ENCODE results near the gene FAM240A.
"Not testable (repeated sequence)": the region's sequence is repeated elsewhere in the genome, so short reads cannot be mapped to it uniquely, and the experiment has no call there.

FAM240A gene

GRCh38 chr3:46573701-46574100 is 38.6 kb upstream of the FAM240A start:
- H3K4me3 ChIP-seq (replicated peaks in 1 of 2; ENCODE audit: low read depth in 2 of 2, low read length in 2 of 2), result no peak overlapping the region

GRCh38 chr3:46574243-46574646 is 38.1 kb upstream of the FAM240A start:
- no peak for DNase-seq (ENCODE audit: low read depth in 2 of 2)
- TF ChIP-seq CTCF (IDR thresholded peaks at IDR 0.05; ENCODE audit: low read depth, low read length), result no peak
- H3K4me3 ChIP-seq (replicated peaks in 1 of 2; ENCODE audit: low read depth in 2 of 2, low read length in 2 of 2), result no peak overlapping the region

More at GRCh38 chr3:46573701-46574100, 38.6 kb upstream of the FAM240A start:
- no peak for DNase-seq (ENCODE audit: low read depth in 2 of 2)
- TF ChIP-seq CTCF (IDR thresholded peaks at IDR 0.05; ENCODE audit: low read depth, low read length), result no peak

GRCh38 chr3:46574881-46575576 is 37.3 kb upstream of the FAM240A start:
- TF ChIP-seq CTCF (IDR thresholded peaks at IDR 0.05; ENCODE audit: low read depth, low read length), result no peak
- no peak overlapping the region for H3K4me3 ChIP-seq (replicated peaks in 1 of 2; ENCODE audit: low read depth in 2 of 2, low read length in 2 of 2)
- DNase-seq (ENCODE audit: low read depth in 2 of 2), result no peak

- H3K4me3 ChIP-seq (replicated peaks in 1 of 2; ENCODE audit: low read depth in 2 of 2, low read length in 2 of 2), result no peak overlapping the region
- no peak for DNase-seq (ENCODE audit: low read depth in 2 of 2)
- no peak for TF ChIP-seq CTCF (IDR thresholded peaks at IDR 0.05; ENCODE audit: low read depth, low read length)
Measured at GRCh38 chr3:46575577-46576222, 36.6 kb upstream of the FAM240A start.

GRCh38 chr3:46576386-46576785 is 35.9 kb upstream of the FAM240A start:
- no peak for TF ChIP-seq CTCF (IDR thresholded peaks at IDR 0.05; ENCODE audit: low read depth, low read length)
- H3K4me3 ChIP-seq (replicated peaks in 1 of 2; ENCODE audit: low read depth in 2 of 2, low read length in 2 of 2), result no peak overlapping the region
- no peak for DNase-seq (ENCODE audit: low read depth in 2 of 2)

- TF ChIP-seq CTCF (IDR thresholded peaks at IDR 0.05; ENCODE audit: low read depth, low read length), result no peak
- no peak for DNase-seq (ENCODE audit: low read depth in 2 of 2)
- H3K4me3 ChIP-seq (replicated peaks in 1 of 2; ENCODE audit: low read depth in 2 of 2, low read length in 2 of 2), result no peak overlapping the region
Measured at GRCh38 chr3:46576879-46577278, 35.4 kb upstream of the FAM240A start.

GRCh38 chr3:46577580-46578249 is 34.6 kb upstream of the FAM240A start:
- not testable (repeated sequence) for H3K4me3 ChIP-seq (replicated peaks in 1 of 2; ENCODE audit: low read depth in 2 of 2, low read length in 2 of 2); DNase-seq (ENCODE audit: low read depth in 2 of 2)

All from cardiac fibroblast (primary cell).